ENCODE measurements around the gene ATAD2B. TPM values are rescaled to one million over a fixed set of nuclear protein-coding genes. Genes with fewer than 3 reads are reported as not detected.
"Not testable (repeated sequence)": the region's sequence is repeated elsewhere in the genome, so short reads cannot be mapped to it uniquely, and the experiment has no call there.

Gene ATAD2B
- total and polyA plus RNA-seq, 12 donors, result 2.2 to 11.8 (median 8.7) TPM

- intact Hi-C loops (cut with DNase I), result loop anchor here in 1 of 10 donors (5.0 kb wide), 1 partner anchor 109 kb away; no protein-coding TSS in a partner anchor
- ATAC-seq (peak in 1 of 8 donors; percentile 11), DNase-seq (no peak)
- Histone ChIP-seq H3K27me3 (no peaks in the 10 kb centered on the region), H3K4me1 (peaks cover 0 to 15% (median 9%) of the 10 kb centered on the region in 9 donors), H3K9me3 (no peaks in the 10 kb centered on the region), H3K36me3 (peaks cover 0 to 20% (median 0%) of the 10 kb centered on the region in 9 donors), H3K27ac (no peak overlapping the region), H3K4me3 (no peak overlapping the region)
- 54 to 77% methylated on average over 2 of the region's 2 CpGs for WGBS, 2 donors
- no peak for TF ChIP-seq CTCF (IDR thresholded peaks at IDR 0.05)
Measured at GRCh38 chr2:23746141-23746863, 180.6 kb downstream of the ATAD2B start.

GRCh38 chr2:23745726-23746105 is 181.2 kb downstream of the ATAD2B start:
- Histone ChIP-seq H3K4me3 (no peak overlapping the region), H3K27ac (no peak overlapping the region), H3K27me3 (no peaks in the 10 kb centered on the region), H3K4me1 (peaks cover 0 to 15% (median 9%) of the 10 kb centered on the region in 9 donors), H3K36me3 (peaks cover 0 to 14% (median 0%) of the 10 kb centered on the region in 9 donors), H3K9me3 (no peaks in the 10 kb centered on the region)
- intact Hi-C loops (cut with DNase I), result loop anchor here in 1 of 10 donors (5.0 kb wide), 1 partner anchor 108 kb away; no protein-coding TSS in a partner anchor
- peak; percentile 75 to 99 (median 93) for ATAC-seq
- peak in 1 of 2 donors; percentile 40 for DNase-seq
- TF ChIP-seq CTCF (IDR thresholded peaks at IDR 0.05), result no peak

GRCh38 chr2:23745068-23745725 is 181.7 kb downstream of the ATAD2B start:
- Histone ChIP-seq H3K36me3 (peaks cover 0 to 10% (median 0%) of the 10 kb centered on the region in 9 donors), H3K9me3 (no peaks in the 10 kb centered on the region), H3K27ac (no peak overlapping the region), H3K4me3 (no peak overlapping the region), H3K4me1 (peaks cover 0 to 15% (median 9%) of the 10 kb centered on the region in 9 donors), H3K27me3 (no peaks in the 10 kb centered on the region)
- intact Hi-C loops (cut with DNase I), result loop anchor here in 1 of 10 donors (5.0 kb wide), 1 partner anchor 108 kb away; no protein-coding TSS in a partner anchor
- ATAC-seq (peak in 1 of 8 donors; percentile 8), DNase-seq (no peak)
- no peak for TF ChIP-seq CTCF (IDR thresholded peaks at IDR 0.05)
- 88 to 90% methylated on average over 8 of the region's 8 CpGs for WGBS, 2 donors

GRCh38 chr2:23736783-23737182 is 190.1 kb downstream of the ATAD2B start:
- H3K4me1 ChIP-seq; H3K27me3 ChIP-seq; H3K27ac ChIP-seq; DNase-seq; intact Hi-C loops (cut with DNase I); ATAC-seq; H3K4me3 ChIP-seq: not testable (repeated sequence)
- 98 to 99% methylated on average over 9 of the region's 9 CpGs for WGBS, 2 donors
- peaks cover 0 to 24% (median 0%) of the 10 kb centered on the region in 9 donors for H3K36me3 ChIP-seq
- H3K9me3 ChIP-seq, result peaks cover 0 to 18% (median 0%) of the 10 kb centered on the region in 11 donors
